Dermis blood vessel endothelial cell (primary cell): ENCODE measurements around the gene PPM1M. TPM values are rescaled to one million over a fixed set of nuclear protein-coding genes. Genes with fewer than 3 reads are reported as not detected.
"Not testable (repeated sequence)": the region's sequence is repeated elsewhere in the genome, so short reads cannot be mapped to it uniquely, and the experiment has no call there.

Experiments
- DNase-seq: peaks from one replicate; pipeline ENCODE4 v3.0.0; 2010
- total RNA-seq: library from RNA; depleted of rRNA; stranded (reverse); fragments of >200 nt; gene quantifications from 2 replicates; pipeline ENCODE4 v1.2.3, GENCODE V29; 2014

The PPM1M gene
- total RNA-seq, 1 donor from 2014 or later = 20.6 TPM

GRCh38 chr3:52278510-52279069, 33.0 kb downstream of the PPM1M start, which contains the start of gene WDR82:
WDR82 (minus strand) TSS chr3:52278649; CDS start chr3:52278361, 288 bp downstream.
- DNase-seq = peak; percentile 97

- DNase-seq = no peak
These were observed 34.0 kb downstream of the PPM1M start for GRCh38 chr3:52279596-52279995.

GRCh38 chr3:52280050-52280461, 34.5 kb downstream of the PPM1M start:
- peak; percentile 89 for DNase-seq

- DNase-seq = no peak
These were observed 36.6 kb downstream of the PPM1M start for GRCh38 chr3:52281981-52282801.

- no peak for DNase-seq
These were observed 37.7 kb downstream of the PPM1M start for GRCh38 chr3:52283306-52283705.

- DNase-seq = not testable (repeated sequence)
These were observed 38.5 kb downstream of the PPM1M start for GRCh38 chr3:52284051-52284450.

GRCh38 chr3:52286777-52287110, 41.2 kb downstream of the PPM1M start:
- no peak for DNase-seq

GRCh38 chr3:52288674-52289073, 43.1 kb downstream of the PPM1M start:
- DNase-seq = peak; percentile 15

GRCh38 chr3:52289338-52289746, 43.8 kb downstream of the PPM1M start:
- DNase-seq = no peak

GRCh38 chr3:52289747-52290595, 44.4 kb downstream of the PPM1M start:
- no peak for DNase-seq

- DNase-seq = no peak
These were observed 45.3 kb downstream of the PPM1M start for GRCh38 chr3:52290596-52291507.

GRCh38 chr3:52291508-52292181, 46.1 kb downstream of the PPM1M start:
- peak; percentile 56 for DNase-seq

- no peak for DNase-seq
These were observed 46.9 kb downstream of the PPM1M start for GRCh38 chr3:52292247-52293065.

- DNase-seq = no peak
These were observed 48.1 kb downstream of the PPM1M start for GRCh38 chr3:52293491-52294319.

- DNase-seq = no peak
These were observed 49.0 kb downstream of the PPM1M start for GRCh38 chr3:52294320-52295150.

- DNase-seq = no peak
These were observed 50.2 kb downstream of the PPM1M start for GRCh38 chr3:52295671-52296208.

GRCh38 chr3:52297242-52298148, 51.9 kb downstream of the PPM1M start:
- DNase-seq = no peak
